Urinary bladder (tissue), 4 donors: ENCODE data around the gene TTLL4. TPM values are rescaled to one million over a fixed set of nuclear protein-coding genes. Genes with fewer than 3 reads are reported as not detected.

Experiments used
- DNase-seq: peaks from one replicate; pipeline ENCODE4 v3.0.0-alpha.2; 2015; ENCODE audit errors: extremely low spot score
- H3K27ac ChIP-seq: one replicate; pipeline ENCODE4 v1.5.1; 2013; ENCODE audit warnings: low read depth, mild to moderate bottlenecking, moderate library complexity
- H3K36me3 ChIP-seq: one replicate; pipeline ENCODE4 v1.6.1; 2013; ENCODE audit warnings: mild to moderate bottlenecking, moderate library complexity; ENCODE audit not compliant: insufficient read depth
- H3K4me1 ChIP-seq: one replicate; pipeline ENCODE4 v1.6.1; 2013; ENCODE audit warnings: mild to moderate bottlenecking, moderate library complexity; ENCODE audit not compliant: insufficient read depth
- H3K4me3 ChIP-seq: one replicate; pipeline ENCODE4 v1.5.1; 2013; ENCODE audit warnings: low read depth, low read length
- WGBS: extraction: QIAGEN DNeasy Blood & Tissue Kit; methylation state at CpG from one replicate; pipeline ENCODE4 v1.1.7; 2013; 5-methylcytosine and 5-hydroxymethylcytosine counted together
- polyA plus RNA-seq: library from polyadenylated mRNA; stranded (reverse); fragments of 200-250 nt; gene quantifications from one replicate; pipeline ENCODE4 v1.2.3, GENCODE V29; 2013
- total RNA-seq: library from RNA; depleted of rRNA; stranded (reverse); fragments of >200 nt; gene quantifications from one replicate; pipeline ENCODE4 v1.2.3, GENCODE V29; 2014
- donor health status: healthy with polysubstance abuse.
- donor health status: healthy.

TTLL4 gene
- total and polyA plus RNA-seq, 2 donors, result 8.8 to 9.0 TPM

DNA sequence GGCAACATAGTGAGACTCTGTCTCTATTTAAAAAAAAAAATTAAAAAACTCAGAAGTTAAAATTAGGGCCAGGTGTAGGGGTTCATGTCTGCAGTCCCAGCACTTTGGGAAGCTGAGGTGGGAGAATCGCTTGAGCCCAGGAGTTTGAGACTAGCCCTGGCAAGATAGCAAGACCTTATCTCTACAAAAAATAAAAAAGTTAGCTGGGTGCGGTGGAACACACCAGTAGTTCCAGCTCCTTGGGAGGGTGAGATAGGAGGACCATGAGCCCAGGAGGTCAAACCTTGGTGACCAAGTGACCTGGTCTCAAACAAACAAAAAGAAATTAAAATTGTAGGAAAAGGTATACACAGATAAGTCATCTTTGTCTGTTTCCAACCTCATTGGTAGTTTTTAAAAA, 11.3 kb downstream of the TTLL4 start:
- no peak for DNase-seq
- no peak overlapping the region for H3K4me3 ChIP-seq
- WGBS, result 79% methylated on average over 2 of the region's 2 CpGs

GRCh38 chr2:218722419-218722818, 11.8 kb downstream of the TTLL4 start:
- Histone ChIP-seq H3K4me1 (no peaks in the 10 kb centered on the region), H3K36me3 (peaks cover 2% of the 10 kb centered on the region), H3K27ac (no peak overlapping the region), H3K4me3 (no peak overlapping the region)
- WGBS, result 33% methylated on average over 1 of the region's 1 CpG
- no peak for DNase-seq

More for the DNA sequence above, 11.3 kb downstream of the TTLL4 start:
- no peak overlapping the region for H3K27ac ChIP-seq
- H3K4me1 ChIP-seq, result no peaks in the 10 kb centered on the region
- peaks cover 2% of the 10 kb centered on the region for H3K36me3 ChIP-seq

DNA sequence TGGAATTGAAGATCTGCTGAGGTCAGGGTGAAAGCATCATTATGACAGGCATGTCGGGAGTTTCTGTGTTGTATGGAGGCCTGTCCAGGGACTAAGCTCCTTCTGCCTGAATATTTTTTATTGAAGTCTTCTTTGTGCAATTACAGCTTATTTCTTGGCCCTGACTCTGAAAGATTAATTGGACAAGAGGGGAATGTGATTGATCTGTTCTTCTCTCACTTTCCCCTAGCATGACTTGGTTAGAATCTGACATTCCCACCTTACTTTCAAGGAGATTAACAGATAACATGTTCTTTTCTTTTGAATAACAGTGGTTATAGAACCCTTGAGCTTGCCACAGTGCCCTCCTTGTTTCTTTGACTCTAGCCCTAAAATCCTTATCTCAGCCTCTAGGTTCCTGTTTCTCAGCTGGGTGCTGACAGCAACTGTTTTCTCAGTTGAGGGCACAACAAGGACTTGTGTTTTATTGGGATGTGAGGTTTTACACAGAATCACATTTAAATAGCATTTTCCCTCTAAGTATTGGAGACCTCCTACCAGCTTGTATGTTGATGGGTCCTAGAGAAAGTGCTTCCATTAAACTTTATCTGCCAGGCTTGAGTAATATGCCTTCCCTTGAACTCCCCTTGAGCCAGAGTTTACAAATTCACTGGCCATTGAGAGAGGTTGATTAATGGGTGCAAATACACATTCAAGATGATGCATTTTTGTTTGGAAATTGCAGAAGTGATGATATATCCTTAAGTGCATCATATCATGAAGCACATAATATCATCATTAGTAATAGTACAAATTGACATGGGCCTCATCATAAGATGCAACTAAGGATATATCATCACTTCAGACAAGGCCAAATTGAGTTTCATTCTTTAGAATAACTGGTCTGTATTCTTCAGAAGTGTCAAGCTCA, 12.5 kb downstream of the TTLL4 start:
- WGBS, result 64% methylated on average over 1 of the region's 1 CpG
- no peak for DNase-seq
- Histone ChIP-seq H3K4me1 (no peaks in the 10 kb centered on the region), H3K36me3 (no peaks in the 10 kb centered on the region), H3K4me3 (no peak overlapping the region), H3K27ac (no peak overlapping the region)

GRCh38 chr2:218726004-218726574, 15.5 kb downstream of the TTLL4 start:
- H3K4me1 ChIP-seq, result no peaks in the 10 kb centered on the region
- no peak for DNase-seq

GRCh38 chr2:218727502-218728165, 17.0 kb downstream of the TTLL4 start:
- no peak overlapping the region for H3K27ac ChIP-seq
- no peak for DNase-seq
- WGBS, result 98% methylated on average over 6 of the region's 6 CpGs
- no peaks in the 10 kb centered on the region for H3K4me1 ChIP-seq
- H3K36me3 ChIP-seq, result no peaks in the 10 kb centered on the region
- no peak overlapping the region for H3K4me3 ChIP-seq

More at GRCh38 chr2:218726004-218726574, 15.5 kb downstream of the TTLL4 start:
- WGBS, result 97% methylated on average over 6 of the region's 6 CpGs
- no peak overlapping the region for H3K4me3 ChIP-seq
- no peaks in the 10 kb centered on the region for H3K36me3 ChIP-seq
- no peak overlapping the region for H3K27ac ChIP-seq

DNA sequence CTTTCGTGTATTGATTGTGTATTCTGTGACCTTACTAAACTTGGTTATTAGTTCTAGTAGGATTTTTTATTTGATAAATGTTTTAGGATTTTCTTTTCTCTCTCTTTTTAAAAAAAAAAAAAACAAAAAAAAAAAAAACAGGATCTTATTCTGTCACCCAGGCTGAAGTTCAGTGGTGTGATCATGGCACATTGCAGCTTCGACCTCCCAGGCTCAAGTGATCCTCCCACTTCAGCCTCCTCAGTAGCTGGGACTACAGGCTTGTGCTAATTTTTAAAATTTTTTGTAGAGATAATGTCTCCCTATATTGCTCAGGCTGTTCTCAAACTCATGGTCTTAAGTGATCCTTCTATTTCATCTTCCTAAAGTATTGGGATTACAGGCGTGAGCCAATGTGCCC, 19.0 kb downstream of the TTLL4 start:
- WGBS, result 97% methylated on average over 3 of the region's 3 CpGs
- no peaks in the 10 kb centered on the region for H3K36me3 ChIP-seq
- H3K27ac ChIP-seq, result no peak overlapping the region
- no peak overlapping the region for H3K4me3 ChIP-seq
- H3K4me1 ChIP-seq, result no peaks in the 10 kb centered on the region
- DNase-seq, result no peak

DNA sequence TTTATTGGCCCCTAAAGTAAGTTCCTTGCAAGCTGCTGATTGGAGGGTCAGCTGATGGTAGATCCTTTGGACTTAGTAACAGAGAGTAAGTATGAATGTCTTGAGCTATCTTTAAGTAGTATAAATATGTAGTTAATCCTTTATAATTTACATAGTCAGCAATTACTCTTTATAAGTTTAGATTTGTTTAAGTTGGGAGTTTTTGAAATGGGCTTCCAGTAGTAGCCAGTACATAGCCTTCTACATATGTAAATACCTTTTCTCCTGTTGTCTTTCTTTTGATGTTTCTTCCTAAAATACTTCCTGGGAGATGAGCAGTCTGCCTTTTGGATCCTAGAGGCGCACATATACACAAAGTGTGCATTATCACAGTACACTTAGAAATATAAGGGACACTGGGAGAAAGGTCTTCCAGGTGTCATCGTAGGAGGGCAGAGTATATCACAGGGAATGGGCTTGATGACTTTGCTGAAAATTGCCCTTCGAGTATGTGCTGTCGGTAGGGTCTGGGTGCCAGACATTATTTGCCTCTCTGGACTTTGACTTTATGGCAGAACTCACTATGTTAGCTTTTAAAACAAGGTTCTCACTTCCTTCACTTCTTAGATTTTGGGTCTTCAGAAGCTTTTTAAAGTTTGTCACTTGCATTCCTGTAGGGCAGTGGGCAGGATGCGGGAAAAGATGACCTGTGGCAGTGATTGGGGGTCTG, 21.6 kb downstream of the TTLL4 start:
- H3K36me3 ChIP-seq, result no peaks in the 10 kb centered on the region
- 95% methylated on average over 5 of the region's 5 CpGs for WGBS
- DNase-seq, result no peak

DNA sequence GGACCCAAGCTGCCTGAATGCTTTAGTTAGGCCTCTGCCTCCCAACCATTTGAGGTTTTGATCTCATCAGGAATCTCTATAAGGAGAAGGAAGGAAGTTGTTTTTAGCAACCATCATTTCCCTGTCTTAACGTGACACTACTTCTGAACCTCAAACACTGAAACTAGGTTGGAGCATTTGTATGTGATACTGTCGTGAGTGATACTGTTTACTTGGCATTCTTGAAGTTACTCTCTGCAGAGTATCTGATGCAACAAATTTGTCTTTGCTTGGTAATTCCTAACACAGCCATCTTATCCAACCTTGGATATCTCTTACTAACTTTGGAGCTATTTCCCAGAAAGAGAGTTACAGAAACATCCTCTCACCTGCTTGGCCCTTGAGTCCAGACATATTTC, 22.1 kb downstream of the TTLL4 start:
- Histone ChIP-seq H3K4me1 (no peaks in the 10 kb centered on the region), H3K27ac (no peak overlapping the region), H3K4me3 (no peak overlapping the region), H3K36me3 (no peaks in the 10 kb centered on the region)
- 62% methylated on average over 2 of the region's 2 CpGs for WGBS
- DNase-seq, result no peak

More for the DNA sequence above, 21.6 kb downstream of the TTLL4 start:
- Histone ChIP-seq H3K4me1 (no peaks in the 10 kb centered on the region), H3K27ac (peak overlapping the region; percentile 48), H3K4me3 (no peak overlapping the region)

GRCh38 chr2:218733171-218734021, 22.8 kb downstream of the TTLL4 start:
- H3K4me1 ChIP-seq, result no peaks in the 10 kb centered on the region
- no peak overlapping the region for H3K27ac ChIP-seq
- no peak overlapping the region for H3K4me3 ChIP-seq
- no peaks in the 10 kb centered on the region for H3K36me3 ChIP-seq
- no peak for DNase-seq
- 94% methylated on average over 6 of the region's 6 CpGs for WGBS

DNA sequence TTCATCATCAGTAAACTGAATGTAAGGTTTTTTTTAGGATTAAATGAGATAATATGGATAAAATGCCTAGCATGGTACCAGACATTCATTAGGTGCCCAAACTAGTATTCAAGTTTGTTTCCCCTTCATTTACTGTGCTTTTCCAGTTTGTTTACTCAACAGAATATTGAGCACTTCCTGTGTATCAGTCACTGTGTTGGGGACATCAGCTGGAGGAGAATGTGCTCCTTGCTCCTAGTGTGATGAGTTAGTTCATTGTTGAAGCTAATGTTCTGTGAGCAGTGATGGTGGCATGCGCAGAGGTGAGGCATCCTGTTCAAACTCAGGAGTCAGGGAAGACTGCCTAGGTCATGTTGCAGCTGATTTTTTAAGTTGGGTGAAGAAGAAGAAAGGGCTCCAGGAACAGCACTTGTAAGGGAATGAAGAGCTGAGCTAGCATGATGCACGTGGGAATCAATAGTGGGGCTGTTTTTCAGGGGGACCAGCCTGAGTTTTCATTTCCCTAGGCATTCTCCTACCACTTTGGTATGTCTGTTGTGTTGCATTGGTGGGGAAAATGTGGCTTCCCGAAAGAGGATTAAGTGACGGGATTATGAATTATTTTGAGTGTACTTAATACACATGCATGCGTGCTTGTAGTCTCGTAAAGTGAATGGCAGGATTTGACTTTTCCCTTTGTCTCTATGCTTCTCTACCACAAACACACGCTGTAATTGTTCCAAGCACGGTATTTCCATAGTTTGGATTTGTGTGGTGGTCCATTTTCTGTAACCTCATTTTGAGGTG, 23.7 kb downstream of the TTLL4 start:
- Histone ChIP-seq H3K27ac (no peak overlapping the region), H3K36me3 (no peaks in the 10 kb centered on the region), H3K4me3 (no peak overlapping the region), H3K4me1 (no peaks in the 10 kb centered on the region)
- no peak for DNase-seq
- 92% methylated on average over 8 of the region's 8 CpGs for WGBS

- H3K36me3 ChIP-seq, result no peaks in the 10 kb centered on the region
- H3K4me1 ChIP-seq, result no peaks in the 10 kb centered on the region
- H3K4me3 ChIP-seq, result no peak overlapping the region
- no peak overlapping the region for H3K27ac ChIP-seq
- 70% methylated on average over 2 of the region's 2 CpGs for WGBS
- DNase-seq, result no peak
Measured at GRCh38 chr2:218736531-218736930, 25.9 kb downstream of the TTLL4 start.

GRCh38 chr2:218743068-218743467, 32.4 kb downstream of the TTLL4 start:
- no peak overlapping the region for H3K4me3 ChIP-seq
- no peak for DNase-seq
- H3K4me1 ChIP-seq, result no peaks in the 10 kb centered on the region
- no peaks in the 10 kb centered on the region for H3K36me3 ChIP-seq
- WGBS, result 83% methylated on average over 6 of the region's 6 CpGs
- H3K27ac ChIP-seq, result no peak overlapping the region
